Measurements from ENCODE around the gene SPOCK1.

SPOCK1 gene

DNA sequence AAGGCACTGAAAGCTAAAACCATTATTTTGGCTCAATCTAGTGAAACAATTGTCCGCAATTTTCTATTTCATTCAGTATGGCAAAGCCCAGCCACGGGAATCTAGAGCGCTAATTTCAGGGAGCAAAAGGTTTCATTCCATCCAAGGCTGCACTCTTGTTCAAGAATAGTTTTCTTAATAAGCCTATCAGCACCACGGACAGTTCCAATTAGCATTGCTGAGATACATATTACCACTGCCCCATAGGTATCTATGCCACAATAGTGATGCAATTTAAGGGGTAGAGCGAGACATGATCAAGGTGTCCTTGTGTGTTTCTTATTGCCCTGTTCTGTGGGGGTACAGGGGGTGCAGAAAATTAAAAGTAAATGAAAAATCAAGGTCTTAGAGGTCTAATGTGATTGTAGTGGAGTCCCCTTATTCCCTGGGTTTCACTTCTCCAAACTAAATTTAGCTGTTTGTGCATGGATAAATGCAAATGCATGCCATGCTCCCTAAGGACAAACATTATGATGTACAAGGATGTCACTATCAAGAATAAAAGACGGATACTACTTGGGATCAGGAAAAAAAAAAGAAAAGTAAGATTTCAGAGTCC lies 45.5 kb downstream of the SPOCK1 start:
- no peak for TF ChIP-seq JUND (IDR thresholded peaks at IDR 0.05; ENCODE audit: low read depth)

DNA sequence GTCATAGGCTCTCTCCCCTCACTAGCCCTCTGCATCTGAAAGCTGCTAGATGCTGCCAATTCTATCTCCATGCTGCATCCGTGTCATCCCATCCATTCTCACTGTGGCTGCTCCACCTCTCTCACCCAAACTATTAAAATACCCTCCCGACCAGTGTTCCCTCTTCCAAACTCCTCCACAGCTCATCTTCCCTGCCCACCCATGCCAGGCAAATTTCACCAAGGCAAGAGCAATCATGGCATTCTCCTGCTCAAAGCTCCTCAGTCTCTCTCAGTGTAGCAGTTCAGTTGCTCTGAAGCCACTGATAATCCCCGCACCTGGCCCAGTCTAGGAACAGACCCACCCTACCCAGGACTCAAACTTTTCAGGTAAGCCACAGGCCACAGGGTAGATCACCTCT lies 48.4 kb downstream of the SPOCK1 start:
- no peak for TF ChIP-seq JUND (IDR thresholded peaks at IDR 0.05; ENCODE audit: low read depth)
- in situ Hi-C loops (cut with HindIII; ENCODE audit: low pct_unique_long_range_greater_than_20kb, low sequenced_read_pairs) = no loop called here
- DNase-seq (ENCODE audit: low read depth in 1 of 2, low spot score in 1 of 2) = no peak

More for the DNA sequence above, 45.5 kb downstream of the SPOCK1 start:
- in situ Hi-C loops (cut with HindIII; ENCODE audit: low pct_unique_long_range_greater_than_20kb, low sequenced_read_pairs) = no loop called here
- peak; percentile 13 to 81 for DNase-seq (ENCODE audit: low read depth in 1 of 2, low spot score in 1 of 2)

DNA sequence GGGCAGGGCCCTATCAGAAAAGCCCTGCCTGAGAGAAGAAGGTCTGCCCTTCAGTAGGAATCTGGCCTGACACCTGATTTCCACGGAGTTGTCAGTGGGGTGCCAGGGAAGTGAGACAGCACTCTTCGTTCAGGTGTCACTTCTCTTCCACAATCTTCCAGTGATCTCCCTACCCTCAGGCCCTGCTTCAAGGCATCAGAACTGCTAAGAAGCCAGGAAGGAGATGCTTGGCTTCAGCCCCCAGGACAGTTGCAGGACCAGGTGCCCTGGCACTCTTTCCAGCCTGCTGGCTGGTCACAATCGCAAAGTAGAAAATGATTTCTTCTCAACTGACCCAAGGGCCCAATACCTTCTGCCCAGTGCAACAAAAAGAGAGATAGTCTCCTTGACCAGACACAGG lies 50.3 kb downstream of the SPOCK1 start:
- in situ Hi-C loops (cut with HindIII; ENCODE audit: low pct_unique_long_range_greater_than_20kb, low sequenced_read_pairs) = no loop called here
- DNase-seq (ENCODE audit: low read depth in 1 of 2, low spot score in 1 of 2) = no peak
- TF ChIP-seq JUND (IDR thresholded peaks at IDR 0.05; ENCODE audit: low read depth) = no peak

DNA sequence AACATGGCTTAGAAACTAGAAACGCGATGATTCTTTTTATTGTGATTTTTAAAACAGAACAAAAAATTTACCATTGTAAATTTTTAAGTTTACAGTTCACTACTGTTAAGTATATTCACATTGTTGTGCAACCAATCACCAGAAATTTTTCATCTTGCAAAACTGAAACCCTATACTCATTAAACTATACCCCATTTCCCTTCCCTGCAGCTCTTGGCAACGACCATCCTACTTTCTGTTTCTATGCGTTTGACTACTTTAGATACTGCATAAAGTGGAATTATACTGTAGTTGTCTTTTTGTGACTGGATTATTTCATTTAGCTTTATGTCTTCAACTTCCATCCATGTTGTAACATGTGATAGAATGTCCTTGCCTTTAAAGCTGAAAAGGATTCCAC lies 52.5 kb downstream of the SPOCK1 start:
- TF ChIP-seq JUND (IDR thresholded peaks at IDR 0.05; ENCODE audit: low read depth) = no peak
- no peak for DNase-seq (ENCODE audit: low read depth in 1 of 2, low spot score in 1 of 2)

DNA sequence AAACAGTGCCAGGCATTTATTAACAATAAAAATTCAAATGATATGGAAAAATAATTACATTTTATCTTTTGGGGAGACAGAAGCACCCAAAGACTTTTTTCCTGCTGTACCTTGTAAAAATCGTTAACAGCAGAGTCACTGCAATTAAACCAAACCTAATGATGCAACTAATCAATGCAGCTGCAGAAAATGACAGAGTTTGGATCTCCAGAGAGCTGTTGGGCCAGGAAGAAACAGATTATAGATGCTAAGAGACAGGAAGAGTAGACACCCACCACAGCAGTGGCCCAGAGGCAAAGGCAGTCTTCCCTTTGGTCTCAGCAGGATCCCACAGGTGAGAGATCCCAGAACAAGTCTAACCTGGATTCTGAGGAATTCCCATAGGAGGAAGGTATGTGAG lies 53.0 kb downstream of the SPOCK1 start:
- in situ Hi-C loops (cut with HindIII; ENCODE audit: low pct_unique_long_range_greater_than_20kb, low sequenced_read_pairs) = no loop called here
- no peak for TF ChIP-seq JUND (IDR thresholded peaks at IDR 0.05; ENCODE audit: low read depth)
- DNase-seq (ENCODE audit: low read depth in 1 of 2, low spot score in 1 of 2) = no peak

More for the DNA sequence above, 52.5 kb downstream of the SPOCK1 start:
- in situ Hi-C loops (cut with HindIII; ENCODE audit: low pct_unique_long_range_greater_than_20kb, low sequenced_read_pairs) = no loop called here

DNA sequence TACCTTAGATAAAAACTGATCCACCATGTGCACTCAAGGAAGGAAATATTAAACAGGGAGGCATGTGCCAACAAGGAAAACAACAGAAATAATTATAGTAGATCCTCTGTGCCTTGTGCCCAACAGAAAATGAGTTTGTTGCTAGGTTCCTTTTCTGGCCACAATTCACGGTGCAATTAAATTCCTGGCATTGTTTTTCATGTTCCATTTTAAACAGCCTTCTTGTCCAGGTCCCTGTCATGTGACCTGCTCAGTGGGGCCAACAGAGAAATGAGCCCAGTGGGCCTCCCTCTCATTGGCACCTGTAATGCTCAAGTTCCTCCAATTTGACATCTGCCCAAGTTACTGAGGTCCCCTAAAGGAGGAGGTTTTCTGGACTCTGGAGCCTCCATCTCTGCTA lies 56.5 kb downstream of the SPOCK1 start:
- no peak for TF ChIP-seq JUND (IDR thresholded peaks at IDR 0.05; ENCODE audit: low read depth)
- DNase-seq (ENCODE audit: low read depth in 1 of 2, low spot score in 1 of 2) = no peak
- in situ Hi-C loops (cut with HindIII; ENCODE audit: low pct_unique_long_range_greater_than_20kb, low sequenced_read_pairs) = no loop called here

DNA sequence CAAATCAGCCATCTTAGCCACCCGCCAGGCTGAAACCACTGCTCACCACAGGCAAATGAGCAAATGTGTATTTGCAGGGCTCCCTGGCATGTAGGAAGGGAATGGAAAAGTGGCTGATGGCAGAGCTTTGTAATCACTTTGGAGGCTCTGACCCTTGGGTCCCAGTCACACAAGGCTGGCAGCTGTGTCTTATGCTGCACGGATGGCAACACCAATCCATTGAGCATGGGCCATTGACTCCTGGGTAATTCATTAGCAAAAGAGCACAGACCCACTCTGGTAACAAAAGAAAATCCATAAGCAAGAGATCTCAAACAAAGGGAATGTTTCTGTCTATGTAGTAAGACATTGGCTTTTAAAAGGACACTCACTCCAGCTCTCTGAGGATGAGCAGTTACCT lies 57.6 kb downstream of the SPOCK1 start:
- TF ChIP-seq JUND (IDR thresholded peaks at IDR 0.05; ENCODE audit: low read depth) = no peak
- DNase-seq (ENCODE audit: low read depth in 1 of 2, low spot score in 1 of 2) = no peak
- in situ Hi-C loops (cut with HindIII; ENCODE audit: low pct_unique_long_range_greater_than_20kb, low sequenced_read_pairs) = no loop called here

DNA sequence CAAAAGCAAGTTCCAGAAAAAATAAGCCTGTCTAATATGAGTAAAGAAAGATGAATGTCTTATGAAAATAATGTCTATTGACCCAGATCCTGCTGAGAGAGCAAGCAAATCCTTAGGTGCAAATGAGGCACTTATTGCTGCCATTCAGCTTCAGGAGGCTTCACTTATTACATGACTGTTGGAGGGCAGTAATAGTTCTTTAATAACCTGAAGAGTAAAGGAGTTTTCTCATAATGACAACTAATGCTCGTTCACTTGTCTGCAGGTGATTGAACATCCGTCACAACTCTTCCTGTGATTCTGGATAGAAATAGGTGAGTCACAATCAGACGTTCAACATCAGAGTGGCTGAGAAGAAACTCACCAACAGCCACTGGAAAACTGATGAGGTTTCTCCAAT lies 58.3 kb downstream of the SPOCK1 start:
- DNase-seq (ENCODE audit: low read depth in 1 of 2, low spot score in 1 of 2) = no peak
- TF ChIP-seq JUND (IDR thresholded peaks at IDR 0.05; ENCODE audit: low read depth) = no peak
- in situ Hi-C loops (cut with HindIII; ENCODE audit: low pct_unique_long_range_greater_than_20kb, low sequenced_read_pairs) = no loop called here

DNA sequence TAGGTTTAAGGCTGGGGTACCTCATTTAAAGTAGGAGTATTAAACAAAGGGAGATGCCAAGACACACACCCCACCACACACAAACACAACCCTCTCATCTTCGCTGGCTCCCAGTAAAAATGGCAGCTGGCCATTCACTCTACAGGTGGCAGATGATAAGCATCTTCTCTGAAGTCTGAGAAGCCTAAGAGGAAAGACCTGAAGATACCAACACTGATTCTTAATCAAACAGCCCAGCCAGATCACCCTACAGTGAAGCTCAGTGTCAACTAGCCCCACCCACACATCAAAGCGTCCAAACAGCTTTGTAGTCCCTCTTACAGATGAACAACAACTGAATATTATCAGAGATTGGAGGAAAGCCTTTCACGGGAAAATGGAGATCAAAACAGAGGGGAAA lies 59.5 kb downstream of the SPOCK1 start:
- no peak for TF ChIP-seq JUND (IDR thresholded peaks at IDR 0.05; ENCODE audit: low read depth)
- DNase-seq (ENCODE audit: low read depth in 1 of 2, low spot score in 1 of 2) = no peak
- in situ Hi-C loops (cut with HindIII; ENCODE audit: low pct_unique_long_range_greater_than_20kb, low sequenced_read_pairs) = no loop called here

DNA sequence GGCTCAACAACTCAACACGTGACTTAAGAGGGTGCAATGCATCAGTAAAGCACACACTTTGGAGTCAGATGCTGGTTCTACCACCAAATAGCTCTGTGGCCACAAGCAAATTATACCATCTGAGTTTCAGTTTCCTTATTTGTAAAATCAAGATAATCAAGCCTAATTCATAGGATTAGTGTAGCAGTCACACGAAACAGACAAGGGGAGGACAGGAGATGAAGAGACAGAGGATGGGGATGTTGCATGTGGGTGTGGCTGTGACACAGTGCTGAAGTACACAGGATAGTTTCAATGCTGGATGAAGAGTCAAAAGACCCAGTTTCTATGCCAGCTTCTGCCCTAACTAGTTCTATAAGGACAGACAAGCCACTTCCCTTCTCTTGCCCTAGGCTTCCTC lies 60.2 kb downstream of the SPOCK1 start:
- in situ Hi-C loops (cut with HindIII; ENCODE audit: low pct_unique_long_range_greater_than_20kb, low sequenced_read_pairs) = no loop called here
- no peak for DNase-seq (ENCODE audit: low read depth in 1 of 2, low spot score in 1 of 2)
- no peak for TF ChIP-seq JUND (IDR thresholded peaks at IDR 0.05; ENCODE audit: low read depth)

DNA sequence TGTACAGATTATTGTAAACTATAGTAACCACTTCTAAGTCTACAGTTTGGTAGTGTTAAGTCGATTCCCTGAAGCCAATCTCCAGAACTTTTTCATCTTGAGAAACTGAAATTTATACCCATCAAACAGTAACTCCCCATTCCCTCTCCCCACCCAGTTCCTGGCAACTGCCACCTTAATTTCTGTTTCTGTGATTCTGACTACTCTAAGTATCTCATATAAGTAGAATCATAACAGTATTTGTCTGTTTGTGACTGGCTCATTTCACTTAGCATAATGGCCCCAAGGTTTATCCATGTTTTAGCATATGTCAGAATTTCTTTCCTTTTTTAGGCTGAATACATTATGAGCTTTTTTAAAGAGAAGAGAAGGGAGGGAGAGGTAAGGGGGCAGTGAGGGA lies 61.4 kb downstream of the SPOCK1 start:
- in situ Hi-C loops (cut with HindIII; ENCODE audit: low pct_unique_long_range_greater_than_20kb, low sequenced_read_pairs) = no loop called here
- TF ChIP-seq JUND (IDR thresholded peaks at IDR 0.05; ENCODE audit: low read depth) = no peak
- no peak for DNase-seq (ENCODE audit: low read depth in 1 of 2, low spot score in 1 of 2)

DNA sequence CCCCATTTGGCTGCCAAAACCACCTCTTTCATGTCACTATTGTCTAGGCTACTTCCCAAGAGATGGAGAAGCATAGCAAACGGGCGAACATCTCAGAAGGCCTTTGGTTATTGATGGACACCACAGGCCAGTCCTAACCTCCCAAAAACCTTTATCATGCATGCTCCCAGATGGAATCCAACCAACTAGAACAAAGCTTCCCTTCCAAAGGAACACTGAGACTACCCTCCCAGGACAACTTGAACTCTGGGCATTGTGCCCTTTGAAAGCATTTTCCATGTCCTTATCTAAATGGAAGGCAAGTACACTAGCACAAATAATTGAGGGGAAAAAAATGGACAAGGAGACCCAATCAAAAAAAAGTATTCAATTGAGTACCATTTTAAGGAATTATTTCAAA lies 65.6 kb downstream of the SPOCK1 start:
- no peak for DNase-seq (ENCODE audit: low read depth in 1 of 2, low spot score in 1 of 2)
- in situ Hi-C loops (cut with HindIII; ENCODE audit: low pct_unique_long_range_greater_than_20kb, low sequenced_read_pairs) = no loop called here

DNA sequence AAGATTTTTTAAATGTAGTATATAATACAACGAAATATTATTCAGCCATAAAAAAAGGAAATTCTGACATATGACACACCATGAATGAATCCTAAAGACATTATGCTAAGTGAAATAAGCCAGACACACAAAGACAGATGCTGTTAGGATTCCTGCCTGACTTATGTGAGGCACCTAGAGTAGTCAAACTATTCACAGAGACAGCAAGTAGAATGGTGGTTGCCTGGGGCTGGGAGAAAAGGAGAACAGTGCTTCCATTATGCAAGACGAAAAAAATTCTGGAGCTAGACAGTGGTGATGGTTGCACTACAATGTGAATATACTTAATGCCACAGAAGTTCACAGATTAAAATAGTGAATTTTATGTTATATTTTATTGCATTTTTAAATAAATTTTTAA lies 66.8 kb downstream of the SPOCK1 start:
- in situ Hi-C loops (cut with HindIII; ENCODE audit: low pct_unique_long_range_greater_than_20kb, low sequenced_read_pairs) = no loop called here
- no peak for DNase-seq (ENCODE audit: low read depth in 1 of 2, low spot score in 1 of 2)
- TF ChIP-seq JUND (IDR thresholded peaks at IDR 0.05; ENCODE audit: low read depth) = no peak

More for the DNA sequence above, 65.6 kb downstream of the SPOCK1 start:
- no peak for TF ChIP-seq JUND (IDR thresholded peaks at IDR 0.05; ENCODE audit: low read depth)

DNA sequence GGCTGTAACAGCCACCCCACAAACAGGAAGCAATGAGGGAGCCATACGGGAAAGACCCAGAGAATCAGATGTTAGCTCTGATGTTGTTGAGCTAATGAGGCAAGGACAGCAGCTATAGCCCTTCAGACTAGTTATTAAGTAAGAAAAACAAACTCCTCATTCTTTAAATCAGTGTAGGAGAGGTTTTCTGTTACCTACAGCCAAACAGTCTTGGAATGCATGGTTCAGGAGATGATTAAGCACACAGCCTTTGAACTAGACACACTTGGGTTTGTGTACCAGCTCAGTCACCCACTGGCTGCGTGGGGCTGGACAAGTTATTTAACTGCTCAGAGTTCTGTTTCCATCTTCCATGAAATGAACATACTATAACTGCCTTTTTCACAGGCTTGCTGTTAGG lies 68.1 kb downstream of the SPOCK1 start:
- DNase-seq (ENCODE audit: low read depth in 1 of 2, low spot score in 1 of 2) = no peak
- no peak for TF ChIP-seq JUND (IDR thresholded peaks at IDR 0.05; ENCODE audit: low read depth)
- in situ Hi-C loops (cut with HindIII; ENCODE audit: low pct_unique_long_range_greater_than_20kb, low sequenced_read_pairs) = no loop called here

Data from T47D (cell line).